Ecto neural progenitor cell (in vitro differentiated cells): Measurements from ENCODE around the gene SMIM24.
"Not testable (repeated sequence)": the region's sequence is repeated elsewhere in the genome, so short reads cannot be mapped to it uniquely, and the experiment has no call there.

ENCODE experiments used
- DNase-seq: peaks from one replicate; pipeline ENCODE4 v3.0.0-alpha.2; 2018; ENCODE audit warnings: low spot score

The SMIM24 gene

GRCh38 chr19:3480383-3481091 lies at the start of gene SMIM24:
Gene SMIM24 (minus strand): TSS chr19:3480525. CDS start chr19:3480463, 62 bp downstream.
- no peak for DNase-seq

GRCh38 chr19:3529299-3529698 lies 49.0 kb upstream of the SMIM24 start:
- DNase-seq = not testable (repeated sequence)

- no peak for DNase-seq
Measured at GRCh38 chr19:3528539-3529211, 48.4 kb upstream of the SMIM24 start.

- DNase-seq = no peak
Measured at GRCh38 chr19:3528080-3528479, 47.8 kb upstream of the SMIM24 start.

- DNase-seq = no peak
Measured at GRCh38 chr19:3527238-3527910, 47.0 kb upstream of the SMIM24 start.

GRCh38 chr19:3526507-3527237 lies 46.3 kb upstream of the SMIM24 start:
- DNase-seq = no peak

- no peak for DNase-seq
Measured at GRCh38 chr19:3524904-3525451, 44.7 kb upstream of the SMIM24 start.

- DNase-seq = no peak
Measured at GRCh38 chr19:3524078-3524842, 43.9 kb upstream of the SMIM24 start.

GRCh38 chr19:3523361-3524077 lies 43.2 kb upstream of the SMIM24 start:
- no peak for DNase-seq

GRCh38 chr19:3522421-3523360 lies 42.4 kb upstream of the SMIM24 start:
- DNase-seq = no peak

- no peak for DNase-seq
Measured at GRCh38 chr19:3521104-3521445, 40.8 kb upstream of the SMIM24 start.

- DNase-seq = no peak
Measured at GRCh38 chr19:3520166-3521103, 40.1 kb upstream of the SMIM24 start.

GRCh38 chr19:3519126-3519525 lies 38.8 kb upstream of the SMIM24 start:
- no peak for DNase-seq

GRCh38 chr19:3518659-3519058 lies 38.3 kb upstream of the SMIM24 start:
- no peak for DNase-seq

- no peak for DNase-seq
Measured at GRCh38 chr19:3518255-3518654, 37.9 kb upstream of the SMIM24 start.

- DNase-seq = no peak
Measured at GRCh38 chr19:3517638-3518037, 37.3 kb upstream of the SMIM24 start.

GRCh38 chr19:3516675-3517207 lies 36.4 kb upstream of the SMIM24 start:
- DNase-seq = no peak

- DNase-seq = no peak
Measured at GRCh38 chr19:3515891-3516422, 35.6 kb upstream of the SMIM24 start.
